Measurements from ENCODE around the gene SPRYD7.

The SPRYD7 gene

DNA sequence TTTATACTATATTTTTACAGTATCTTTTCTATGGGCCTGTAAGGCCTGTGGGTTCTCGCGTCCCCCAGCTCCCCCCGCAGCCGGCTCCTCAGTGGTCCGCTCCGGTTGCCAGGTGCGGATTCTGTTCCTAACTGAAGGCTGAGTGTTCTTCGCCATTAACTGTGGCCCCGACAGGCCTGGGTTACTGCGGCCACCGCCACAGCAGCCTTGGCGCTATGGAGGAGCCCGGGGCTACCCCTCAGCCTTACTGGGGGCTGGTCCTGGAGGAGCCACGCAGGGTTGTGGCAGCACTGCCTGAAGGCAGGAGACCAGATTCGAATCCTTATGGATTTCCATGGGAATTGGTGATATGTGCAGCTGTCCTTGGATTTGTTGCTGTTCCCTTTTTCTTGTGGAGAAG is 45.8 kb downstream of the SPRYD7 start:
- no peak overlapping the region for H3K4me3 ChIP-seq (ENCODE audit: low read depth, low read length)
- TF ChIP-seq, protein P1, sequence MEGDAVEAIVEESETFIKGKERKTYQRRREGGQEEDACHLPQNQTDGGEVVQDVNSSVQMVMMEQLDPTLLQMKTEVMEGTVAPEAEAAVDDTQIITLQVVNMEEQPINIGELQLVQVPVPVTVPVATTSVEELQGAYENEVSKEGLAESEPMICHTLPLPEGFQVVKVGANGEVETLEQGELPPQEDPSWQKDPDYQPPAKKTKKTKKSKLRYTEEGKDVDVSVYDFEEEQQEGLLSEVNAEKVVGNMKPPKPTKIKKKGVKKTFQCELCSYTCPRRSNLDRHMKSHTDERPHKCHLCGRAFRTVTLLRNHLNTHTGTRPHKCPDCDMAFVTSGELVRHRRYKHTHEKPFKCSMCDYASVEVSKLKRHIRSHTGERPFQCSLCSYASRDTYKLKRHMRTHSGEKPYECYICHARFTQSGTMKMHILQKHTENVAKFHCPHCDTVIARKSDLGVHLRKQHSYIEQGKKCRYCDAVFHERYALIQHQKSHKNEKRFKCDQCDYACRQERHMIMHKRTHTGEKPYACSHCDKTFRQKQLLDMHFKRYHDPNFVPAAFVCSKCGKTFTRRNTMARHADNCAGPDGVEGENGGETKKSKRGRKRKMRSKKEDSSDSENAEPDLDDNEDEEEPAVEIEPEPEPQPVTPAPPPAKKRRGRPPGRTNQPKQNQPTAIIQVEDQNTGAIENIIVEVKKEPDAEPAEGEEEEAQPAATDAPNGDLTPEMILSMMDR (conservative IDR thresholded peaks at IDR 0.05; ENCODE audit: low read depth, low read length) = no peak
- no peak for DNase-seq (ENCODE audit: low read depth)

DNA sequence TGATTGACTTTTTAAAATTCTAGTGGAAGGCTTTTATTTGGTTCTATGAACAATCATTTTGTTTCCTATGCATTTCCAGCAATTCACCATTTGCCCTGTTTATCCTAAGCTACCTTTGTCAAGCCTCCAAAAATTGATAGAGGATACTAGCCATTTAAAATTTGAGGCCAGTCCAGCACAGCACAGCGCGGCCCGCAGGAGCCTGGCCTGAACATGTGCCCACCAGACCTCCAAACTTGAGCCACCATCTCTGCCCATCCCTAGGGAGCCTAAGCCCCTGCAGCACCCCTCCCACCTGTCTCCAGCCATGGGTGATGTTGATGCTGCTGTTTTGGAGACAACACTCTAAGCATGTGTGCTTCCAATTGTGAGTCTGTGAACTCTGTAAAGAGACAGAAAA is 57.5 kb downstream of the SPRYD7 start:
- DNase-seq (ENCODE audit: low read depth) = no peak
- TF ChIP-seq, protein P1 (conservative IDR thresholded peaks at IDR 0.05; ENCODE audit: low read depth, low read length) = no peak
- H3K4me3 ChIP-seq (ENCODE audit: low read depth, low read length) = no peak overlapping the region

DNA sequence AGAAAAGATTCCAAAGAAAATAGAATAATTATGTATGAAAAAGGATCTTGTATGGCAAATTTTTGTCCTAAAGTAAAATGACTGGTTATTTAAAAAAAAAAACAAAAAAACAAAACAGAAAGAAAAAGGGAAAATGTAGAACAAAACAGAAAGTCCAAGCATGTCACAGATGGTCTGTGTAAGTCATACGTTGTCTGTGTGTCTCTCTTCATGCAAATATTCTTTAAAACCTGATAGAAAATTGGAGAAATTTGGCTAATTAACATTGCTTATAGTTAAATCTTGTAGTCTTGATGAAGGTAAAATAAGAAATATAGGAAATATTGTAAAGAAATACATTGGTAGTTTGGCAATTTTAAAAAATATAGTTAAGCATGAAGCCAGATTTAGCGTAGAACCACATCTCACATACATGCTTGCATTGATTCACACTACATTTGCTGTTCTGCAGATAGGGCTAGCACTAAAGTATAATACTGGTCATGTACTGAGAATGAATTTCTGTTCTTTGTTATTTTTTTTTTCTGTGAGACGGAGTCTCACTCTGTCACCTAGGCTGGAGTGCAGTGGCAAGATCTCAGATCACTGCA is 58.4 kb downstream of the SPRYD7 start:
- TF ChIP-seq, protein P1 (conservative IDR thresholded peaks at IDR 0.05; ENCODE audit: low read depth, low read length) = no peak
- DNase-seq (ENCODE audit: low read depth) = peak; percentile 10
- no peak overlapping the region for H3K4me3 ChIP-seq (ENCODE audit: low read depth, low read length)

DNA sequence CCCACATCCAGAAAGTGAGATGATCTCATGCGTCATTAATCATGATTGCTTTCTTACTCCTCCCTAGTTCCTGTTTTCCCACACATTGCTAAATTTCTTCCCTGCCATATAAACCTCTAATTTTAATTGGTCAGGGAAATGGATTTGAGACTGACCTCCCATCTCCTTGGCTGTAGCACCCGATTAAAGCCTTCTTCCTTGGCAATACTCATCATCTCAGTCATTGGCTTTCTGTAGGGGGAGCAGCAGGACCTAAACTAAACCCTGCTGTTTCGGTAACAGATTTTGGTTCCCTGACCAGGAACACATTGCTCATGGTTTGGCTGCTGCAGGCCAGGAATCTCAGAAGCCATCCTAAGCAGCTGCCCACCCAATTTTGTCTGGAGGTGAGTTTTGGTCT is 61.7 kb downstream of the SPRYD7 start:
- H3K4me3 ChIP-seq (ENCODE audit: low read depth, low read length) = no peak overlapping the region
- TF ChIP-seq, protein P1 (conservative IDR thresholded peaks at IDR 0.05; ENCODE audit: low read depth, low read length) = no peak
- no peak for DNase-seq (ENCODE audit: low read depth)

DNA sequence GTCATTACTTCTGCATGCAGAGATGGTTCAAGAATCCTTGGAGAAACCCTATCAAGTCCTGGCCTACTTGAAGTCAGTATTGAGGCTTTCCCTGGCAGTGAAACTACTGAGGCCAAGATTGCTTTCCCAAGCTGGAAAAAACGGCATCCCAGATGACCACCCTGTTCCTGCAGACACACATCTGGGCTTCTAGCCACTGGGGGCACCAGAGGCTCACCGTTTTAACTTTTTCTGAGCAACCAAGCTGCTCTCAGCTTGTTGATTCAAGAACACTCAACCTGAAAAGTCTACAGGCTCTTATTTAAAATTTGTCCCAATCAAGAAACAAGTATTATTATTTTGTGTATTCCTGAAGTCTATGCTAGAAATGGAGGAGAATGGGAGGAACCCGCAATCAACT is 66.6 kb downstream of the SPRYD7 start:
- DNase-seq (ENCODE audit: low read depth) = peak; percentile 72
- TF ChIP-seq, protein P1 (conservative IDR thresholded peaks at IDR 0.05; ENCODE audit: low read depth, low read length) = peak; percentile 78
- H3K4me3 ChIP-seq (ENCODE audit: low read depth, low read length) = no peak overlapping the region

DNA sequence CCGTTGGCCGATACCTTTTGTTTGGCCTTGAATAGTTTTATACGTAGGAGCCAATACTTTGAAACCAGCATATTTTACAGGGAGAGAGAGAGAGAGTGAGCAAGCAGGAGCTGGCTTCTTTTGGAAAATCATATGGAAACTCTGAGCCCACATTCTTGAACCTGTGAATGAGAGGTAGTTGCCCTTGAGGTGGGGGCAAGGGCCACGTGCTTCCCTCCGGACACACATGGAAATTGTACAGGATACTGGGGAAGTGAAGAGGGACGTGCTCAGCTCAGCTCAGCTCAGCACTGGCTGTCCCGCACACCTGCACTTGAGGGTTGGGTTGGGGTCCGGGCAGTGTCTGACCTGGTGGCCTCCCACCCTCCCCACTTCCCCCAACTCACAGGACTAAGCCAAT is 68.3 kb downstream of the SPRYD7 start:
- no peak for DNase-seq (ENCODE audit: low read depth)
- H3K4me3 ChIP-seq (ENCODE audit: low read depth, low read length) = no peak overlapping the region
- TF ChIP-seq, protein P1 (conservative IDR thresholded peaks at IDR 0.05; ENCODE audit: low read depth, low read length) = no peak

DNA sequence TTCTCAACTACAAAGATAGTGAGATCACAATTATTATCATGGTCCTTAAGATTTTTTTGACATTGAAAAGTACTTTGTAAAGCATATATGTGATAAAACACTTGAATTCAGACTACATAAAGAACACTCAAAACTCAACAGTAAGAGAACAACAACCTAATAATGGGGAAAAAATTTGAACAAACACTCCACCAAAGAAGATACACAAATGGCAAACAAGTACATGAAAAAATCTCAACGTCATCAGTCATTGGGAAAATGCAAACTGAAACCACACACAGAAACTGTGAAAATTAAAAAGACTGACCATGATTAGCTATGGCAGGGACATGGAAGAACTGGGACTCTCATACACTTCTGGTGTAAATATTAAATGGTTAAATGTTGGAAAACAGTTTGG is 70.9 kb downstream of the SPRYD7 start:
- no peak for DNase-seq (ENCODE audit: low read depth)
- H3K4me3 ChIP-seq (ENCODE audit: low read depth, low read length) = no peak overlapping the region
- TF ChIP-seq, protein P1 (conservative IDR thresholded peaks at IDR 0.05; ENCODE audit: low read depth, low read length) = no peak
